ENCODE measurements around the gene CYTH4.

- no peak for TF ChIP-seq CTCF (IDR thresholded peaks at IDR 0.05; ENCODE audit: poor library complexity, severe bottlenecking)
- no peak for TF ChIP-seq SMC3 (conservative IDR thresholded peaks at IDR 0.05; ENCODE audit: poor library complexity)
- TF ChIP-seq EZH2 (IDR thresholded peaks at IDR 0.05; ENCODE audit: borderline replicate concordance, insufficient read depth, low read length, poor library complexity, severe bottlenecking), result no peak
- no peak for TF ChIP-seq POLR2AphosphoS5 (IDR thresholded peaks at IDR 0.05)
- TF ChIP-seq EP300 (conservative IDR thresholded peaks at IDR 0.05; ENCODE audit: poor library complexity, severe bottlenecking), result no peak
- no peak for TF ChIP-seq TAF1 (IDR thresholded peaks at IDR 0.05; ENCODE audit: low read depth)
- TF ChIP-seq RAD21 (conservative IDR thresholded peaks at IDR 0.05), result no peak
- TF ChIP-seq MXI1 (conservative IDR thresholded peaks at IDR 0.05; ENCODE audit: poor library complexity, severe bottlenecking), result no peak
Observed at GRCh38 chr22:37241351-37242142, 40.8 kb upstream of the CYTH4 start.

Measured in neural cell (in vitro differentiated cells).